DND-41 (cell line): ENCODE results near the gene INHBB.

Source experiments
- ATAC-seq: fragments of 200-7000 bp; cut with Tn5 transposase; 3 replicates; pipeline ENCODE4 v1.9.1; 2021; ENCODE audit warnings: low read depth; ENCODE audit not compliant: insufficient read depth
- DNase-seq: peaks from one replicate; pipeline ENCODE4 v3.0.0-alpha.2; 2020
- H2AFZ ChIP-seq: 2 replicates; pipeline ENCODE4 v1.6.0; 2012; ENCODE audit warnings: low read depth, low read length
- H3K27ac ChIP-seq: 2 replicates; pipeline ENCODE4 v1.5.1; 2012; ENCODE audit warnings: low read length, inconsistent platforms
- H3K27me3 ChIP-seq: fragments of 200-600 bp; sonication (generic); 2 replicates; pipeline ENCODE4 v1.6.0; 2012; ENCODE audit warnings: low read length, mild to moderate bottlenecking, inconsistent platforms; ENCODE audit not compliant: insufficient read depth, poor library complexity
- H3K36me3 ChIP-seq: 2 replicates; pipeline ENCODE4 v1.5.1; 2012; ENCODE audit warnings: low read length, inconsistent platforms; ENCODE audit not compliant: insufficient read depth
- H3K4me1 ChIP-seq: 2 replicates; pipeline ENCODE4 v1.5.1; 2012; ENCODE audit warnings: mild to moderate bottlenecking, low read length; ENCODE audit not compliant: insufficient read depth
- H3K4me2 ChIP-seq: 2 replicates; pipeline ENCODE4 v1.6.0; 2012; ENCODE audit warnings: mild to moderate bottlenecking, moderate library complexity, low read length, inconsistent platforms; ENCODE audit not compliant: insufficient read depth
- H3K4me3 ChIP-seq, 2 experiments: fragments of 200-600 bp in 1 of 2; shearing (Covaris generic) in 1 of 2; 2 replicates each; pipeline ENCODE4 v1.5.1; 2012 to 2016; ENCODE audit warnings: inconsistent platforms in 2 of 2, low read length in 2 of 2, mild to moderate bottlenecking in 2 of 2, low read depth in 1 of 2, moderate library complexity in 1 of 2
- H3K79me2 ChIP-seq: 2 replicates; pipeline ENCODE4 v1.6.0; 2012; ENCODE audit warnings: low read length, inconsistent platforms; ENCODE audit not compliant: insufficient read depth
- H3K9ac ChIP-seq: 2 replicates; pipeline ENCODE4 v1.6.0; 2012; ENCODE audit warnings: low read depth, mild to moderate bottlenecking, inconsistent platforms, low read length, moderate library complexity
- H3K9me3 ChIP-seq: 2 replicates; pipeline ENCODE4 v1.5.1; 2012; ENCODE audit warnings: low read length, moderate library complexity, mild to moderate bottlenecking, inconsistent platforms; ENCODE audit not compliant: insufficient read depth, severe bottlenecking
- H4K20me1 ChIP-seq: 2 replicates; pipeline ENCODE4 v1.6.0; 2012; ENCODE audit warnings: low read length; ENCODE audit not compliant: insufficient read depth
- CTCF ChIP-seq: IDR thresholded peaks from 2 replicates; pipeline ENCODE4 v1.5.1; 2012; ENCODE audit warnings: borderline replicate concordance, low read length, moderate library complexity, mild to moderate bottlenecking; ENCODE audit not compliant: poor library complexity, severe bottlenecking; ENCODE audit errors: extremely low read depth
- EZH2 ChIP-seq: IDR thresholded peaks from 3 replicates; pipeline ENCODE4 v1.6.1; 2012; ENCODE audit warnings: borderline replicate concordance, low read depth, mild to moderate bottlenecking, moderate library complexity, low read length, inconsistent platforms; ENCODE audit not compliant: severe bottlenecking

The INHBB gene

GRCh38 chr2:120384486-120385354 lies 38.8 kb downstream of the INHBB start:
- Histone ChIP-seq H4K20me1 (no peaks in the 10 kb centered on the region), H3K79me2 (no peaks in the 10 kb centered on the region), H3K27me3 (peaks cover 3% of the 10 kb centered on the region), H3K4me1 (no peaks in the 10 kb centered on the region), H2AFZ (no peak overlapping the region), H3K27ac (no peak overlapping the region), H3K9ac (no peak overlapping the region), H3K4me2 (no peak overlapping the region), H3K4me3 (no peak overlapping the region), H3K36me3 (no peaks in the 10 kb centered on the region), H3K9me3 (no peaks in the 10 kb centered on the region)
- TF ChIP-seq CTCF = no peak
- TF ChIP-seq EZH2 = no peak
- DNase-seq (no peak), ATAC-seq (no peak)

GRCh38 chr2:120385355-120386127 lies 39.6 kb downstream of the INHBB start:
- Histone ChIP-seq H3K79me2 (no peaks in the 10 kb centered on the region), H3K9me3 (no peaks in the 10 kb centered on the region), H3K27me3 (peaks cover 3% of the 10 kb centered on the region), H3K36me3 (no peaks in the 10 kb centered on the region), H2AFZ (no peak overlapping the region), H3K27ac (no peak overlapping the region), H3K4me1 (no peaks in the 10 kb centered on the region), H3K9ac (no peak overlapping the region), H3K4me2 (no peak overlapping the region), H3K4me3 (no peak overlapping the region), H4K20me1 (no peaks in the 10 kb centered on the region)
- DNase-seq (no peak), ATAC-seq (no peak)
- TF ChIP-seq EZH2 = no peak
- no peak for TF ChIP-seq CTCF

GRCh38 chr2:120388222-120389035 lies 42.5 kb downstream of the INHBB start:
- no peaks in the 10 kb centered on the region for H3K4me1 ChIP-seq
- no peak for ATAC-seq
- no peaks in the 10 kb centered on the region for H3K79me2 ChIP-seq
- H3K27me3 ChIP-seq = peaks cover 3% of the 10 kb centered on the region
- H3K27ac ChIP-seq = no peak overlapping the region
- no peak for TF ChIP-seq EZH2
- no peak for TF ChIP-seq CTCF
- H3K9ac ChIP-seq = no peak overlapping the region
- no peaks in the 10 kb centered on the region for H3K9me3 ChIP-seq
- no peak for DNase-seq
- no peaks in the 10 kb centered on the region for H4K20me1 ChIP-seq
- H3K4me2 ChIP-seq = no peak overlapping the region
- H2AFZ ChIP-seq = no peak overlapping the region
- no peaks in the 10 kb centered on the region for H3K36me3 ChIP-seq
- H3K4me3 ChIP-seq = no peak overlapping the region
